Naive thymus-derived CD4-positive, alpha-beta T cell (primary cell): ENCODE data around the gene CRYGN. TPM values are rescaled to one million over a fixed set of nuclear protein-coding genes. Genes with fewer than 3 reads are reported as not detected.

Experiments used
- ATAC-seq: fragments of 150-1000 bp; cut with Tn5 transposase; 2 replicates; pipeline ENCODE4 v1.10.0; 2021; ENCODE audit warnings: mild to moderate bottlenecking, moderate library complexity
- CTCF ChIA-PET: fragments of 350-600 bp; sonication (Branson Sonifier 250); formaldehyde crosslinking; loops from one replicate; lab custom pipeline; 2021; ENCODE audit warnings: antibody characterized with exemption; lab: Charles Lee
- POLR2A ChIA-PET: fragments of 350-600 bp; sonication (Branson Sonifier 250); formaldehyde crosslinking; loops from one replicate; lab custom pipeline; 2021; ENCODE audit warnings: antibody characterized with exemption, inconsistent platforms; lab: Charles Lee
- DNase-seq, 9 donors: peaks; one replicate each; pipeline versions ENCODE4 v3.0.0 to v3.0.0-alpha.2; 2020 to 2022; ENCODE audit warnings: mixed read lengths in 1 of 9
- H3K27ac ChIP-seq: one replicate; pipeline ENCODE4 v1.7.0; 2013; ENCODE audit warnings: mild to moderate bottlenecking, low read depth, low read length, moderate library complexity
- H3K27me3 ChIP-seq, 2 donors: one replicate each; pipeline ENCODE4 v1.7.0; 2013; ENCODE audit warnings: low read length in 2 of 2, mild to moderate bottlenecking in 2 of 2, moderate library complexity in 2 of 2; ENCODE audit not compliant: control insufficient read depth in 2 of 2, insufficient read depth in 2 of 2
- H3K36me3 ChIP-seq, 3 experiments: 1 replicate in 2 of 3; 2 replicates in 1 of 3; pipeline ENCODE4 v1.7.0; 2013; ENCODE audit warnings: low read length in 3 of 3, mild to moderate bottlenecking in 3 of 3, moderate library complexity in 1 of 3; ENCODE audit not compliant: insufficient read depth in 3 of 3, control insufficient read depth in 2 of 3
- H3K4me1 ChIP-seq, 2 donors: one replicate each; pipeline ENCODE4 v1.7.0; 2013; ENCODE audit warnings: low read length in 2 of 2, mild to moderate bottlenecking in 2 of 2, moderate library complexity in 1 of 2; ENCODE audit not compliant: control insufficient read depth in 2 of 2, insufficient read depth in 2 of 2
- H3K4me3 ChIP-seq: 2 replicates; pipeline ENCODE4 v1.7.0; 2013; ENCODE audit warnings: mild to moderate bottlenecking, low read length
- H3K9me3 ChIP-seq, 3 experiments: 1 replicate in 2 of 3; 2 replicates in 1 of 3; pipeline ENCODE4 v1.7.0; 2013; ENCODE audit warnings: low read length in 3 of 3; ENCODE audit not compliant: control insufficient read depth in 2 of 3
- H3K27ac Mint-ChIP-seq, 9 donors: one replicate each; pipeline ENCODE4 v1.8.0; 2020 to 2022; ENCODE audit warnings: mixed read lengths in 9 of 9, mild to moderate bottlenecking in 8 of 9, moderate library complexity in 5 of 9, inconsistent platforms in 2 of 9
- H3K27me3 Mint-ChIP-seq, 5 donors: one replicate each; pipeline ENCODE4 v1.8.0; 2021 to 2022; ENCODE audit warnings: mixed read lengths in 5 of 5, mild to moderate bottlenecking in 1 of 5
- H3K36me3 Mint-ChIP-seq, 5 donors: one replicate each; pipeline ENCODE4 v1.8.0; 2020 to 2022; ENCODE audit warnings: mixed read lengths in 5 of 5, mild to moderate bottlenecking in 3 of 5, inconsistent platforms in 1 of 5
- H3K4me1 Mint-ChIP-seq, 7 donors: one replicate each; pipeline ENCODE4 v1.8.0; 2020 to 2022; ENCODE audit warnings: mixed read lengths in 7 of 7, mild to moderate bottlenecking in 3 of 7, inconsistent platforms in 1 of 7
- H3K4me3 Mint-ChIP-seq, 10 donors: one replicate each; pipeline ENCODE4 v1.8.0; 2020 to 2022; ENCODE audit warnings: mild to moderate bottlenecking in 10 of 10, mixed read lengths in 10 of 10, moderate library complexity in 6 of 10, inconsistent platforms in 2 of 10
- H3K9me3 Mint-ChIP-seq, 11 donors: one replicate each; pipeline ENCODE4 v1.8.0; 2020 to 2022; ENCODE audit warnings: mixed read lengths in 11 of 11, mild to moderate bottlenecking in 4 of 11, inconsistent platforms in 1 of 11, moderate library complexity in 1 of 11
- intact Hi-C, 2 donors: fragments of 100-400 bp; cut with micrococcal nuclease; formaldehyde crosslinking; loops; one replicate each; pipeline ENCODE4 v1.15.1; 2023
- polyA plus RNA-seq, 2 donors: library from polyadenylated mRNA; unstranded; fragments of 300-500 nt; fragmentation: Illumina TruSeq; gene quantifications; one replicate each; pipeline ENCODE4 v1.2.3, GENCODE V29; 2021
- total RNA-seq, 6 experiments: library from RNA in 5 of 6; stranded (reverse) in 5 of 6; gene quantifications; 1 replicate in 5 of 6; 2 replicates in 1 of 6; pipeline ENCODE4 v1.2.3 and lab custom pipeline; 2021 to 2026

The CRYGN gene
- total and polyA plus RNA-seq, 7 experiments from 2014 or later: 0.33 to 1.1 (median 0.48) TPM; not detected in 2

DNA sequence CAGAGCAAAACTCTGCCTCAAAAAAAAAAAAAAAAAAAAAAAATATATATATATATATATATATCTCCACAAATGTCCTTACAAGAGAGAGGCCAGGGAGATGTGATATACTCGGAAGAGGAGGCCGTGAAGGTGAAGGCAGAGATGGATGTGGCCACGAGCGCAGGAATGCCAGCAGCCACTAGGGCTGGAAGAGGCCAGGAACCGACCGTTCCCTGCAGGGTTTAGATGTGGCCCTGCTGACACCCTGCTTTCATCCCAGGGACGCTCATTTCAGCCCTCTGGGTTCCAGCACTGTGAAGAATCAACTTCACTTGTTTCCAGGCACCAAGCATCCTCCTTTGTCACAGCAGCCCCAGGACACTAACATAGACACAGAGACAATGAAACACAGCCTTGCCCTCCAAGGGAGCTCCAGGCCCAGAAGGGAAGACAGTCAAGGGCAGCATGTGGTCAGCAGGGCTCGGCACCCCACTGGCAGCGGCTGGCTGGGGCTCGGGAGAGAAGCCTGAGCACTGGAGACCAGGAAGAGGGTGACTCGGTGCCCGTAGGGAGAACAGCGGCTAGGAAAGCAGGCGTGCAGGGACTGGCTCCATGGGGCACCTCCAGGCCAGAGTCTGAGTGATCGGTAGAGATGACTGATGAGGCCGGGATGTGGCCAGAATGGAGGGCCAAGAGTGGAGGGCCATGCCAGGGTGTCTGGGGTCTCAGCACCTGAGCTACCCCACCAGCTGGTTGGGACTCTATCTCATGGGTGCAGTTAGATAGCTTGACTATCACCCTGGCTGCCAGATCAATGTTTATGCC, 37.7 kb downstream of the CRYGN start:
- DNase-seq: no peak
- CTCF ChIA-PET: interaction anchor here (0.7 to 1.5 kb wide), 2 partner anchors 26 to 46 kb away, joined by 3 to 7 read pairs; no protein-coding TSS in a partner anchor
- H3K27ac Mint-ChIP-seq: no peak overlapping the region

DNA sequence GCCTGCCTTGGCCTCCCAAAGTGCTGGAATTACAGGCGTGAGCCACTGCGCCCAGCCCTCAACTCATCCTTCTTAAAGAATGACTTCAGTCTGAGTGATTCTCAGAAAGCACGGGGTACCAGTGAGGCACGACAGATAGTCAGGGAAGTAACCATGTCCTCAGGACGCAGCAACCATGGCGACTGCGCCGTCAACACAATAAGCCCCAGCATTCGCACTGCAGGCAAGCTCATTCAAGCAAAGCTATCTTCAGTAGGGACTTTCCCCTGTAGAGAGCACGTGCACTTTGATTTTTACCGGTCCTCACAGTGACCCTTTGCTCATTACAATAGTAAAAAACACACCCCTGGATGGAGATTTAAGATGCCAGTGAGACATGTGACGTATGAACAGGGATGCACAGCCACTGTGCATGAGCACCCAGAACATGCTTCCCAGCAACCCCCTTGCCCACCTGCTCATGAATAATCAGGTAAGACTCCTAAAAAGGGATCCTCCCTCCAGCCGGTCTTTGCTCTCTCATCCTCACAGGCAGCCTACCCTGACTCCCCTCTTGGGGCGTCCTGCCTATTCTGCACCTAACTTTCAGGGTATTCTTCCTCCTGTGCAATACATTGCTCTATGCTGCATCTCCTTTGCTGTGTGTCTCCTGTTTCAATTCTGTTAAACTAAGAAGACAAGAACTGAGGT, 39.2 kb downstream of the CRYGN start:
- H3K27me3 Mint-ChIP-seq: peaks cover 0 to 2% (median 0%) of the 10 kb centered on the region in 5 donors
- ATAC-seq: peak; percentile 41
- CTCF ChIA-PET: interaction anchor here (0.6 to 1.1 kb wide), 2 partner anchors 32 to 360 kb away, joined by 3 read pairs; no protein-coding TSS in a partner anchor
- no peak overlapping the region for H3K4me3 ChIP-seq
- no peak overlapping the region for H3K27ac ChIP-seq
- intact Hi-C loops: no loop called here
- H3K4me1 ChIP-seq: no peaks in the 10 kb centered on the region
- DNase-seq: no peak
- peak overlapping the region in 1 of 9 donors; percentile 55 for H3K27ac Mint-ChIP-seq
- H3K36me3 ChIP-seq: no peaks in the 10 kb centered on the region
- no peaks in the 10 kb centered on the region for H3K36me3 Mint-ChIP-seq
- peaks cover 0 to 8% (median 0%) of the 10 kb centered on the region in 3 experiments for H3K9me3 ChIP-seq
- H3K9me3 Mint-ChIP-seq: peaks cover 0 to 6% (median 0%) of the 10 kb centered on the region in 11 donors
- POLR2A ChIA-PET: no interaction called here
- no peak overlapping the region for H3K4me3 Mint-ChIP-seq
- peaks cover 0 to 11% (median 4%) of the 10 kb centered on the region in 7 donors for H3K4me1 Mint-ChIP-seq
- no peaks in the 10 kb centered on the region for H3K27me3 ChIP-seq

More for the DNA sequence above, 37.7 kb downstream of the CRYGN start:
- Mint-ChIP-seq H3K4me1 (peaks cover 0 to 11% (median 4%) of the 10 kb centered on the region in 7 donors), H3K9me3 (peaks cover 0 to 6% (median 0%) of the 10 kb centered on the region in 11 donors), H3K4me3 (no peak overlapping the region), H3K27me3 (peaks cover 0 to 12% (median 0%) of the 10 kb centered on the region in 5 donors), H3K36me3 (no peaks in the 10 kb centered on the region)
- intact Hi-C loops: no loop called here
- Histone ChIP-seq H3K9me3 (peaks cover 0 to 6% (median 0%) of the 10 kb centered on the region in 3 experiments), H3K36me3 (no peaks in the 10 kb centered on the region), H3K27ac (no peak overlapping the region), H3K27me3 (no peaks in the 10 kb centered on the region), H3K4me1 (no peaks in the 10 kb centered on the region), H3K4me3 (no peak overlapping the region)
- POLR2A ChIA-PET: no interaction called here
- ATAC-seq: no peak

DNA sequence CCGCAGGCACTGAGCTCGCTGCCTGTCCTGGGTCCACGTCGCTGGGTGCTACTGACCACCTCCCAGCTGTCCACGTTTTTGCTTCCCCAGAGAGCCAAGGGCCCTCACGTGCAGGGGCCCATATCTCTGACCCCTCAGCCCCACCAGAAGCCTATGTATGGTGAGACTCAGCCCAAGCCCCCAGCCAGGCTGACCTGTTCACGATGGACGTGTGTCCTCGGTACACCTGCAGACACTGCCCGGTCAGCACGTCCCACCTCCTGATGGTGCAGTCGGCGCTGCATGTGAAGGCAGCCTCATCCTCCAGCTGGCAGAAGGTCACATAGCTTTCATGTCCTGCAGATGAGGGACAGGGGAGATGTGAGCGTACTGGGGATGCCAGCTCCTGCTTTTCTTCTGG, 40.0 kb downstream of the CRYGN start:
- Mint-ChIP-seq H3K4me3 (no peak overlapping the region), H3K9me3 (peaks cover 0 to 6% (median 0%) of the 10 kb centered on the region in 11 donors), H3K4me1 (peaks cover 0 to 11% (median 4%) of the 10 kb centered on the region in 7 donors), H3K27me3 (no peaks in the 10 kb centered on the region), H3K36me3 (no peaks in the 10 kb centered on the region), H3K27ac (no peak overlapping the region)
- Histone ChIP-seq H3K9me3 (peaks cover 0 to 8% (median 0%) of the 10 kb centered on the region in 3 experiments), H3K4me3 (no peak overlapping the region), H3K4me1 (no peaks in the 10 kb centered on the region), H3K27me3 (no peaks in the 10 kb centered on the region), H3K27ac (no peak overlapping the region), H3K36me3 (no peaks in the 10 kb centered on the region)
- POLR2A ChIA-PET: no interaction called here
- CTCF ChIA-PET: no interaction called here
- no peak for DNase-seq
- intact Hi-C loops: no loop called here
- no peak for ATAC-seq

DNA sequence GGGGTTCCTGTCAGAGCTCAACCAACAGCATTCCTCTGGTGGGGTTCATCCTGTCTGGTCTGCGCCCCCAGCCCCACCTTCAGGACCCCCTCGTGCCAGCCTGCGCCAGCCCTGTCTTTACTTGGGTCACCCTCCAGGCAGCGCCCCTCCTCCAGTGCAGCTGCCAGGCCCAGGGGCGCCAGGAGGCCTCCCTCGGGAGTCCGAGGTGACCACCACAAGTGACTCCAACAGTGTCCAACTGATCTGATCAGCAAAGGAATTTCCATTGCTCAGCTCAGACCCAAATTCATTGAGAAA, 40.7 kb downstream of the CRYGN start:
- DNase-seq (no peak), ATAC-seq (no peak)
- intact Hi-C loops: no loop called here
- Histone ChIP-seq H3K27me3 (no peaks in the 10 kb centered on the region), H3K27ac (no peak overlapping the region), H3K36me3 (no peaks in the 10 kb centered on the region), H3K4me3 (no peak overlapping the region), H3K4me1 (no peaks in the 10 kb centered on the region), H3K9me3 (peaks cover 0 to 8% (median 0%) of the 10 kb centered on the region in 3 experiments)
- Mint-ChIP-seq H3K9me3 (peaks cover 0 to 6% (median 0%) of the 10 kb centered on the region in 11 donors), H3K4me1 (peaks cover 0 to 11% (median 4%) of the 10 kb centered on the region in 7 donors), H3K27me3 (no peaks in the 10 kb centered on the region), H3K27ac (peak overlapping the region in 1 of 9 donors; percentile 4), H3K4me3 (peak overlapping the region in 1 of 10 donors; percentile 25), H3K36me3 (no peaks in the 10 kb centered on the region)
- ChIA-PET POLR2A (no interaction called here), CTCF (no interaction called here)

DNA sequence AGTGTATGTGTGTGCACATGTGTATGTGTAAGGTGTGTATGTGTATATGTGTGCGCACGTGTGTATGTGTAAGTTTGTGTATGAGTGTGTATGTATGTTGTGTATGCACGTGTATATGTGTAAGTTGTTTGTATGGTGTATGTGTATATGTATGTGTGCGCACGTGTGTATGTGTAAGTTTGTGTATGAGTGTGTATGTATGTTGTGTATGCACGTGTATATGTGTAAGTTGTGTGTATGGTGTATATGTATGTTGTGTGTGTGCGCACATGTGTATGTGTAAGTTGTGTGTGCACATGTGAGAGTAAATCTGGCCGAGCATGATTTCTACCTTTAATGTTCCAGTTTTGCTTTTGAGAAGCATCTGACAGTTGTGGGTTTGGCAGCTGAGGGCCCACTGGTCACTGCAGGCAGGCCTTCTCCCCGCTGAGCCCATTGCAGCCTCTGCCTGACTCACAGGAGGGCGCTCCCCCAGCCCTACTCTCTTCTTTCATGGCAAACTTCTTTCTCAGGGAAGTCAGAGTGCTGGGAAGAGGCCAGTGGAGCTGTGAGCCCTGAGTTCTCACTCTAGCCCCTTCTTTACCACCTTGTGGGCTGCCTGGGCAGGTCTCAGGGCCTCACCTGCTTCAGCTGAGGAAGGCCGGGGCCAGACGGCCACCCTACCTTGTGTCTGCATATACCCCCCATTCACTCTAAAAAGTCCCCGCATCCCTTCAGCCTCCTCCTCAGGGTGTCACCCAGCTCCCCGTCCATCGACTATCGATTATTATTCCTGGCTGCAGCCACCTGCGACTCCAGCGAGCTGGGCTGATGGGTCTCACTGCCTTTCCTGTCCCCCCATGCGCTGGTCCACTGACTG, 41.3 kb downstream of the CRYGN start:
- H3K27me3 ChIP-seq: no peaks in the 10 kb centered on the region
- peaks cover 0 to 6% (median 0%) of the 10 kb centered on the region in 11 donors for H3K9me3 Mint-ChIP-seq
- H3K27ac ChIP-seq: no peak overlapping the region
- H3K27me3 Mint-ChIP-seq: no peaks in the 10 kb centered on the region
- no peak overlapping the region for H3K4me3 ChIP-seq
- DNase-seq (no peak), ATAC-seq (no peak)
- H3K4me3 Mint-ChIP-seq: no peak overlapping the region
- H3K36me3 Mint-ChIP-seq: no peaks in the 10 kb centered on the region
- intact Hi-C loops: no loop called here
- no peaks in the 10 kb centered on the region for H3K4me1 ChIP-seq
- H3K36me3 ChIP-seq: no peaks in the 10 kb centered on the region
- peaks cover 0 to 8% (median 0%) of the 10 kb centered on the region in 3 experiments for H3K9me3 ChIP-seq
- ChIA-PET CTCF (no interaction called here), POLR2A (no interaction called here)
- H3K27ac Mint-ChIP-seq: peak overlapping the region in 5 of 9 donors; percentile 4 to 80 (median 42)
- peaks cover 0 to 11% (median 4%) of the 10 kb centered on the region in 7 donors for H3K4me1 Mint-ChIP-seq

DNA sequence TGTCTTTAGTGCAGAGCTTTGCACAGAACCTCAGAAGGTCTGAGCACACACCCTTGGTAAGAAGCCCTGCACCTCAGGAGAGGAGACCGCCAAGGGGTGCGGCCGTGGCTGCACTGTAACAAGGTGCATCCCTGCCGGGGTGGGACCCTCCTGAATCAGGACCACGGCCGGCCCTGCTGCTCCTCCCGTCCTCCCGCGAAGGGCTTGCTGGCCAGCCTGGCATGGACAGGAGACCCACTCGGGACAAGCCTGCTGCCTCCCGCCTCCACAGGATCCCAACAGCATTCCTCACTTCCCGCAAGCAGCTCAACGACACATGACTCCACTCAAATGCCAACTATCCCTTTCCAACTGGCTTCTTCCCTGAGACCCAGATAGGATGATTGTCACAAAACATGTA, 42.9 kb downstream of the CRYGN start:
- CTCF ChIA-PET: interaction anchor here (0.6 kb wide), 1 partner anchor 55 kb away, joined by 3 read pairs; no protein-coding TSS in a partner anchor
- H3K4me3 Mint-ChIP-seq: no peak overlapping the region

More for the DNA sequence above, 42.9 kb downstream of the CRYGN start:
- H3K9me3 Mint-ChIP-seq: peaks cover 0 to 6% (median 0%) of the 10 kb centered on the region in 11 donors
- Histone ChIP-seq H3K27me3 (no peaks in the 10 kb centered on the region), H3K36me3 (no peaks in the 10 kb centered on the region), H3K4me1 (no peaks in the 10 kb centered on the region), H3K27ac (peak overlapping the region; percentile 43), H3K9me3 (peaks cover 0 to 8% (median 0%) of the 10 kb centered on the region in 3 experiments), H3K4me3 (no peak overlapping the region)
- peak overlapping the region in 7 of 9 donors; percentile 8 to 62 (median 28) for H3K27ac Mint-ChIP-seq
- intact Hi-C loops: no loop called here
- POLR2A ChIA-PET: interaction anchor here (0.6 kb wide), 1 partner anchor 1061 kb away, joined by 3 read pairs; no protein-coding TSS in a partner anchor
- DNase-seq (no peak), ATAC-seq (no peak)
- H3K36me3 Mint-ChIP-seq: no peaks in the 10 kb centered on the region
- peaks cover 0 to 11% (median 4%) of the 10 kb centered on the region in 7 donors for H3K4me1 Mint-ChIP-seq
- no peaks in the 10 kb centered on the region for H3K27me3 Mint-ChIP-seq
